ENCODE measurements around the gene LARP4B.
"Not testable (repeated sequence)": the region's sequence is repeated elsewhere in the genome, so short reads cannot be mapped to it uniquely, and the experiment has no call there.

Gene LARP4B

DNA sequence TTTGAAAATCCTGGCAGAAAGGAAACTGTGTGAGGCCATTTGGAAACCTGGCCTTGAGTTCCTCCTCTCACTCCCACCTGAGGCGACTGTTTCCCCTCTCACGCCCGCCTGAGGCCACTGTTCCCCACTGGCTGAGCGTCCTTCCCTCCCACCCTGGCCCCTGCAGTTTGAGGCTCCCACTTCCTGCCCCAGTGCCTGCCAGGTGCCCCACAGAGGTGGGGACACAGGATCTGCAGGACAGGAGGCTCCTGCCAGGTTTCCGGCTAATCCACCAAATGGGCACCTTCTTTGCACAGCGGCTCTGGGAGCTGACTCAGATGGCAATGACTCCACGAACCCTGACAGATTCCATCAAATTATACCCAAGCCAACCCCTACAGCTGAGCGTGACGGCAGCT is 24.3 kb upstream of the LARP4B start:
- FAIRE-seq: no peak

DNA sequence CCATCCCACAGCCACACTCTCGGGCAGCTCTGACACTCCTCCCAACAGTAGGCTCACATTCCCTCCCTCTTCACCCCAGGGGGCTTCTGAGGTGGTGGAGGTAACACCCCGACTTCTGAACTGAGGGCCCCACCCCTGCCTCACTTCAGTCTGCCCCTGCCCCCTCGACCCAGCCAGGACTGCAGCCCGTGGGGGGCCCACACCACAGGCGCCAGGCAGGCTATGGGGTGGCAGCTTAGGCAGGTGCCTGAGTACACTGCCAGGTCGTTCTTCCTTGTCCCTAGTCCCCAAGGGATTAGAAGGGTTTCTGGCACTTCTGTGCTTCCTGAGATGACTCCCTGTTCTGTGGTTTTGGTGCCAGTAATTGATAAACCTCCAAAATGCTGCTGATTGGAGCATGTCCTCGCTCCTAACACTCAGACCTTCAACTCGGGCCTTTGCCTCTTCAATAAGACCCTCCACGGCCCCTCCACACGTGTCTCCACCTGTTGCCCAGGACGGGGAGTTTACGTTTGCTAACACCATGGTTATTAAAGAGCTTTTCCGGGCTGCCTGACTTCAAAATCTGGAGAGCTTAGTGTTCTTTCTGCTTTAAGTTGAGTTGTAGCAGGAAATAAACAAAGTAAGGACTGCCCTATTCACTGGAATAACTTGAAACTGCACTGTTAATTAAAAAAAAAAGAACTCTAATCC is 23.8 kb upstream of the LARP4B start:
- no peak for FAIRE-seq

DNA sequence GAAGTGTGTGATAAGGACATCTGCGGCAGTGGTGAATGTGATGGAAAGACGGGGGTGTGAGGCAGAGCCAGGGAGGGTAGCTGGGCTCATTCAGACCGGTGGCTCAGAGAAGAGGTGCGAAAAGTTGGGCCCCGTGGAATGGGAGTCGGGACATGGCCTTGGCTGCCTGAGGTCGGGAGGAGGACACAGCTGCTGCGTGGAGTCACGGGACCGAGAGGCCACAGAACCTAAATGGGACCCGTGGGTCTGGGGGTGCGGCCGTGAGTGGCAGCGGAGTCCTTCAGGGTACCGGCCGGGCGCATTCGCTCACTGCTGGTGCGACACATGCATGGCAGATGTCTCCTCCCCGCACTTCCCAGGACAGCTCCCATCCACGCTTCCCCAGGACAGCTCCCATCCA is 22.9 kb upstream of the LARP4B start:
- no peak for FAIRE-seq

GRCh38 chr10:953836-954235 is 22.3 kb upstream of the LARP4B start:
- FAIRE-seq: no peak

GRCh38 chr10:949446-949845 is 17.9 kb upstream of the LARP4B start:
- FAIRE-seq: no peak

DNA sequence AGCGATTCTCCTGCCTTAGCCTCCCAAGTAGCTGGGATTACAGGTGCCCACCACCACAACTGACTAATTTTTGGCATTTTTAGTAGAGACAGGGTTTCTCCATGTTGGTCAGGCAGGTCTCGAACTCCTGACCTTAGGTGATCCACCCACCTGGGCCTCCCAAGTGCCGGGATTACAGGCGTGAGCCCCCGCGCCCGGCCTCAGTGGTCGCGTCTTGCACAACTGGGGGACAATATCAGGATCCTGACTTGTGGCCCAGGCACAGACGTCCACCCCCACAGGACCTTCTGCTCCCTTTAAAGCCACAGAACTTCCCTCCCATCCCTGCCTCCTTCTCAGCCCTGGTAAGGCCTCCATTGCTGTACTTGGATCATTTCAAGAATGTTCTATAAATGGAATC is 16.8 kb upstream of the LARP4B start:
- no peak for FAIRE-seq

DNA sequence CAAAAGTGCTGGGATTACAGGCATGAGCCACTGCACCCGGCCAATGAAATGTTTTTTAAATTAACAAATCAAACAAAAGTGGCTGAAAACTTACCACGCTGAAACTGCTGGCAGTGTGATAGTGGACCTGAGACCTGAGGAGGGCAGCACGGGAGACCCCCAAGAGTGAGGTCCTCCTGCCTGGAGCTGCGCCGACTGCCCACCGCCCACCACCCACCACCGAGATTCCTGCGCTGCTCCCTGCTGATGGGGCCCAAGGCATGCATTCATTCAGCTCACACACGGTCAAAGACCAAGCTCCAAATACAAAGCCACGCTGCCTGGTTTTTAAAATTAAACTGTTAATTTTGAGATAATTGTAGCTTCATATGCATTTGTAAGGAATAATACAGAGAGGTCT is 16.4 kb upstream of the LARP4B start:
- no peak for FAIRE-seq

- no peak for FAIRE-seq
Observed at GRCh38 chr10:947051-947450, 15.5 kb upstream of the LARP4B start.

GRCh38 chr10:945778-946177 is 14.3 kb upstream of the LARP4B start:
- FAIRE-seq: no peak

DNA sequence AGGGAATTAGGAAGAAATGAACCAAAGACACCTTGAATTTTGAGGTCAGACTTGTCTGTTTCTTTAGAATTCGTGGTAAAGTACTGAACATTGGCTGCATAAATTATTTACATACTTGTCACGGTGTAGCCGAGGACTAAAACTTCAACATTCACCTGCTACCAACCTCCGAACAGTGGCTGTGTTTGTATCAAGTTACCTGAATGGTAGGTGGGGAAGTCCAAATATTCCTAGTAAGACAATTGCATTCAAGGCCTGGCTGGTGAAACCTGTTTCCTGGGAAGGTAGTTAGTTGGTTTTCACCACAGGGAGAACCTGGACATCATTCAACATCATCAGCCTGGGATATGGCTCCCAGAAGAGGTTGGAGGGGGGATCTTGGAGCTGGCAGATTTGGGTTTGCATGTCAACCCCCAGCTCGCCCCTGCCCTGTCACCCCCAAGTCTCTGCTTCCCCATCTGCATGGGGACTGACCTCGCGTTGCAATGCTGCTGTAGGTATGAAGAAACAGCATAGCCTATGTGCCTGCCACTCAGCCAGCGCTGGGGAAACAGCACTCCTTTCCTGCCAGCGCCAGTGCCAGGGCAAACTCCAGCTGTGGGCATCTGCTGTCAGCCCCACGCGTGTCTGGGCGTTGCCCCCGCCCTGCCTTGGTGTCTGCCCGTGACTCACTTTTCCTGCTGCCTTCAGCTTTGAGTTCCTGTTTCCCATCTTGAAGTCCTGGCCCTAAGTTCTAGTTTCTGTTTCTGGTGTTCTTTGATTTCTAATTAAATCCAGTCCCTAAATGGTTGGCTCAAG is 12.7 kb upstream of the LARP4B start:
- FAIRE-seq: no peak

- FAIRE-seq: no peak
Observed at GRCh38 chr10:943334-944033, 12.0 kb upstream of the LARP4B start.

DNA sequence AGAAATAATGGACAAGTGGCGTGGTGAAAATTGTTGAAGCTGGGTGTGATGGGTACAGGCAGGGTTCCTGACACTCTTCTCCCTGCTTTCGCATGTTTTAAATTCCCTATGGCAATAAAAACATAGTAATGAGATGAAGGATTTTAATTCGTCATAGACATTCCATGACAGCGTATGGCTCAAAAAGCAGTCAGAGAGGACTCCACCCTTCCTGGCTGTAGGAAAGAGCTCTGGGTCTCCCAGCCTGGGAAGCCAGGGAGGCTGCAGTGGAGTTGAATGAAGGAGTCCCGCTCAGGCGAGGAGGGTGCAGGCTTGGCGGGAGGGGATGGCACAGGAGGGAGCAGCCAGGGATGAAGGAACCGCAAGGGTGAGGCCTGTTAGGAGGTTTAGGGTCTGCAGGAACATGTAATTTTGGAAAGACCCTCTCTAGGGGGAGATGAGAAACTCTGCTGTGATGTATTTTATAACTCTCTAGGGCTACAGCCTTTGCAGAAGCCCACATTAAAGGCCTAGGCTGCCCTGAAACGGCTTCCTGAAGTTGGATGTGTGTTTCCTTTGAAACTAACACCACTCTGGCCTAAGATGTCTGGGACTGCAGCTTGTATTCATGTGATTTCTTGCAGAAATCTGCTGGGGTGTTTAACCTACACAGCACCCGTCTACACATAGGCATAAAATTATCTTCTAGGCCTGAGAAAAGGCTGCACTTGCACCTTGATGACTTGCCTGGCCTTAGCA is 7.6 kb upstream of the LARP4B start:
- no peak for FAIRE-seq

GRCh38 chr10:934746-935406 is 3.4 kb upstream of the LARP4B start:
- no peak for FAIRE-seq

- FAIRE-seq: not testable (repeated sequence)
Observed at GRCh38 chr10:934165-934564, 2.7 kb upstream of the LARP4B start.

DNA sequence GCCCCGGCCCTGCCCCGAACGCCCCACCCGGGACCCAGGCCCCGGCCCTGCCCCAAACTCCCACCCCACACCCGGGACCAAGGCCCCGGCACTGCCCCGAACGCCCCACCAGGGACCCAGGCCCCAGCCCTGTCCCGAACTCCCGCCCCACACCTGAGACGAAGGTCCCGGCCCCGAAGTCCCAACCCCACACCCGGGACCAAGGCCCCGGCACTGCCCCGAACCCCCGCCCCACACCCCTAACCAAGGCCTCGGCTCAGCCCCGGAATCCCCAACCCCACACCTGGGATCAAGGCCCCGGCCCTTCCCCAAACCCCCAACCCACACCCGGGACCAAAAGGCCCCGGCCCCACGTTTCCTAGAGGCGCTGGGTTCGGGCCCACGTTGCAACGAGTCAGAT is 1.1 kb upstream of the LARP4B start:
- FAIRE-seq: no peak

- no peak for FAIRE-seq
Observed at GRCh38 chr10:930625-931325, 730 bp downstream of the LARP4B start.

DNA sequence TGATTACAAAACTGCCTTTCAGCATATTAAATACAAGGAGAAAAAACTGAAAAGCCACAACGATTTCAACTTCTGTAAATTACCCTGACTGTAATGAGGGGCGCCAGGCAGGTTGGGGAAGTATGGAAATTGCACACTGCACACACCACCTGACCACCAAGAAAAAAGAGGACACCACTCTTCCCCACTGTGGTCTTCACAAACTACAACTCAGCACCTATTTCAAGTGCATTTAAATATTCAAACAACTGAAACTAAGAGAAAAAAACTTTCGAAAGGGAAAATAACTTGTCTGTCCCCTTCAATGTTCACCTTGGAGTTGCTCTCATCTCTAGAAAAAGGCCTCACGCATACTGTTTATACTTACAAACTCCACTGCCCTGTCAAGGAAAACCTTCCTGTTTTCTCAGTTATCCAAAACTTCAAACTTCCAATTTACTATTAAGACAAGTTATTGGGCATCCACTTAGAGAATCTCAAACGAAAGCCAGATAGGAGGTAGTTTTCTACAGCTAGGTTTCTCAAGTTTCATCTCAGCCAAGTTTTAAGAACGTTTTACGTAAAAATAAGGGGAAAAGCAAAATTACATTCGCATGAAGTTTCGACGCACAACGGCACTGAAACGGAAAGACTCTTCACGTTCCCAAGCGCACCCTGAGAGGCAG is 1.4 kb downstream of the LARP4B start:
- no peak for FAIRE-seq

- FAIRE-seq: no peak
Observed at GRCh38 chr10:927131-927530, 4.4 kb downstream of the LARP4B start.

GRCh38 chr10:926075-926698 is 5.3 kb downstream of the LARP4B start:
- FAIRE-seq: no peak

- no peak for FAIRE-seq
Observed at GRCh38 chr10:924524-924859, 7.0 kb downstream of the LARP4B start.
